Measurements from ENCODE around the gene SEL1L2.

Gene SEL1L2

DNA sequence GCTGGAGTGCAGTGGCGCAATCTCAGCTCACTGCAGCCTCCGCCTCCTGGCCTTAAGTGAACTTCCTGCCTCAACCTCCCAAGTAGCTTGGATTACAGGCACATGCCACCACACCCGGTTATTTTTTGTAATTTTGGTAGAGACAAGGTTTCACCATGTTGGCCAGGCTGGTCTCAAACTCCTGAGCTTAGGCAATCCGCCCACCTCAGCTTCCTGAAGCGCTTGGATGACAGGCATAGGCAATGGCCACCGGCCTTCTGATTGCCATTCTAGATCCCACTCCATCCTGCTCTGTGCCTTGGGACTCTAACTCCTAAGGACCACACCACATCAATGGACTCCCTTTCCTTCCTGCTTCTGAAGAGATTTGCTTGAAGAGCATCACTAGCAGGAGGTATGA is 60.6 kb downstream of the SEL1L2 start:
- no peak for DNase-seq (ENCODE audit: low read depth in 2 of 2)

GRCh38 chr20:13928901-13929300 is 61.5 kb downstream of the SEL1L2 start:
- no peak for DNase-seq (ENCODE audit: low read depth in 2 of 2)

- DNase-seq (ENCODE audit: low read depth in 2 of 2): no peak
Measured at GRCh38 chr20:13927171-13927570, 63.2 kb downstream of the SEL1L2 start.

DNA sequence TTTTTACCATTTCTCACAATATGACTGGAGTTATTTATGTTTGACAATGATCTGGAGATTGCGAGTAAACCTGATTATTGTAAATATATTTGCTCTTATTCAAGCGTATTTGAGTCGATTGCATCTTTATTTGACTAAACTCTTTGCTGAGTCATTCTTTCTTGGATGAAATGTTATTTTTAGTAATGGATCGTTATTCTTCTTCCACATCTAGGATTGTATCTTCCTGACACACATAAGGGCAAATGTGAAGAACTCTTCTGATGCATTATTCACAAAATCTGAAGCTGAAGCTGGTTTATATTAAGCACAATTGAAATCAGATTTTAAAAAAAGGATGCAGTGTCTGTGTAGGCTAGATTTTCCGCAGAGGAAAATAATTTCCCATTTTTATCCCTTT is 68.2 kb downstream of the SEL1L2 start:
- DNase-seq (ENCODE audit: low read depth in 2 of 2): no peak

DNA sequence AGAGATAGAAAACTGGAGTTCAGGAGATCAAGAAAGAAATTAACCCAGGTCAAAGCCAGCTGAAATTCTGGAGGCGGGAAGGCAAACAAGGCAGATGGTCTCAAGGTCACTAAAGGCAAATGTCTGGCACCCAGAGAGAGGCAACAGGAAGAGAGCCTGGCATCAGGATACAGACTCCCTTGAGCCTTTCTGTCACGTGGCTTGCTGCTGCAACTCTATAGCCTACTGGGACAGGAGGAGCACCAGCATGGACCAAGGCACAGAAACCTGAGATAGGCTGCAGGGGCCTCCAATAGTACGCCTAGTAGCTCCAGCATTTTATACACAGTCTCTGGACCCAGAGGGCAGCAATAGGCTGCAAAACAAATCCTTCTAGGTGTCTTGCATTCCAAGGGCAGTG is 75.1 kb downstream of the SEL1L2 start:
- DNase-seq (ENCODE audit: low read depth in 2 of 2): no peak

GRCh38 chr20:13913572-13913971 is 76.8 kb downstream of the SEL1L2 start:
- DNase-seq (ENCODE audit: low read depth in 2 of 2): no peak

DNA sequence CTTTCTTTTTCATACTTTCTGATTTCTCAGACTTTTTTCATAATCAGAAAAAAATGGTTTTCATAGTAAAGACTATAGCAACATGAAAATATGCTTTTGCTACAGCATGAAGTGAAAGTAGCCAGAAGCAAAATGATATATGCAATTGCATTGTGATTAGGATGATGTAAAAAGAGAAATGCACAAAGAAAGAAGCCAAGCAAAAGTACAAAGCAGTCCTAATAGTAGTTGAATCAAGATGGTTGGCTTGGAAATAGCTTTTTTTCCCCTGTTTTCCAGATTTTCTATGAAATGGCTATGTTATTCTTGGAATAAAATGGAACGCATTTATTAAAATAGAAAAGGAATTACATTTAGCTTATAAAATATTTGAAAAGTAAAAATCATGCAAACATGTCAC is 77.3 kb downstream of the SEL1L2 start:
- no peak for DNase-seq (ENCODE audit: low read depth in 2 of 2)

DNA sequence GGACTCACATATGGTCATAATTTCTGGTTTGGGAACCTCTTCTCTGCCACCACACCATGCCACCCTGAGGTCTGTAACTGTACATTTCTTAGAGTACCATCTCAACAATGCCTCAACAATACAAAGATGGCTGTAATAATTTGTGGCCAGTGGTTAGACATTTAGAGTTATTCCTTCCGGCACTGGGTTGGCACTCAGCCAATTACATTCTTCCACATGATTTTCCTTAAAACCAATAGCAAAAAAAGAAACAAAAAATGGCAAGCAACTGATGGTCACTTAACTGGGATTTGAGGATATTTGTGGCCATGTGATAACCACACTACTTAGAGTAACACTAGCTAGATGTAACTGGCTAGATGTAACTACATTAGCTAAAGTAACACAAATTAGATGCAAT is 79.9 kb downstream of the SEL1L2 start:
- DNase-seq (ENCODE audit: low read depth in 2 of 2): no peak

GRCh38 chr20:13909067-13909466 is 81.3 kb downstream of the SEL1L2 start:
- DNase-seq (ENCODE audit: low read depth in 2 of 2): no peak

DNA sequence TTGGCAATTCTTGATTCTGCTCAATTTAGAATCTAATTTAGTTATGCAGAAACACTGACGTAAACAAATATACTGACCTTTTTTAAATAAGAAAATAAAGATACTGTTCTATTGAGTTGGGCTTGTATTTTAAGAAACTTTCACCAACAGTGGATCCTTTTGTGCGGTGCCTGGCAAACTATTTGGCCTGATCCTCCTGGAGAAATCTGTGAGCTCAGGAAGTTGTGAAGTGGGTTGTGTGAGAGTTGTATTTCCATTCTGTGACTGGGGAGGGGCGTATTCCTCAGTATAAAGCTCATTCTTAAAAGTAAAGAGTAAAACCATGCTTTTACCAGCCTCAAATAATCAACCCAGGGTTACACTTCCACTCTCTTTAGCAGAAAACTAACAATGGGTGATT is 85.6 kb downstream of the SEL1L2 start:
- DNase-seq (ENCODE audit: low read depth in 2 of 2): no peak

GRCh38 chr20:13900496-13900895 is 89.9 kb downstream of the SEL1L2 start:
- no peak for DNase-seq (ENCODE audit: low read depth in 2 of 2)

DNA sequence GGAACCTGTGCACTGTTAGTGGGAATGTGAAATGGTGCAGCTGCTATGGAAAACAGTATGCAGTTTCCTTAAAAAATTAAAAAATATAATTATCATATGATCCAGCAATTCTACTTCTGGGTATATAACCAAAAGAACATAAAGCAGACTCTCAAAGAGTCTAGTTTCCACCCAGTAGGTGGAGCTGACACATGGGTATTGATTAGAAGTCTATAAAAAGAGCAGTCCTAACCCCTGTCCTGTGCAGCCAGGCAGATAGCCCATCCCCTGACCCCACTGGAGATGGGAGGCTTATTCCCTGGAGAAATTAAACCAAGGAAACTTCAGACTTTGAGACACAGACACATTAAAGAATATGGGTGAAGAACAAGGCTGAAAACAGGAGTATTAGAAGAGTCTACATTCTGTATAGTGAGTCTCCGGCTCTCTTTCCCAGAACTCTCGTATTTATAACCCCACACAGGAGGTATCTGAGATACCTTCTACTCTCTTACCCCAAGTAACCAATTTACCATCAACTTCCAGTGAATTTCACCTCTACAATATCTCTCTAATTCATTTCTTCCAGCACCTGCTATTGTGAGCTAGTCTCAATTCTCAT is 92.3 kb downstream of the SEL1L2 start:
- no peak for DNase-seq (ENCODE audit: low read depth in 2 of 2)

- no peak for DNase-seq (ENCODE audit: low read depth in 2 of 2)
Measured at GRCh38 chr20:13891575-13891974, 98.8 kb downstream of the SEL1L2 start.

- DNase-seq (ENCODE audit: low read depth in 2 of 2): no peak
Measured at GRCh38 chr20:13884803-13885202, 105.6 kb downstream of the SEL1L2 start.

GRCh38 chr20:13883425-13883824 is 107.0 kb downstream of the SEL1L2 start:
- no peak for DNase-seq (ENCODE audit: low read depth in 2 of 2)

DNA sequence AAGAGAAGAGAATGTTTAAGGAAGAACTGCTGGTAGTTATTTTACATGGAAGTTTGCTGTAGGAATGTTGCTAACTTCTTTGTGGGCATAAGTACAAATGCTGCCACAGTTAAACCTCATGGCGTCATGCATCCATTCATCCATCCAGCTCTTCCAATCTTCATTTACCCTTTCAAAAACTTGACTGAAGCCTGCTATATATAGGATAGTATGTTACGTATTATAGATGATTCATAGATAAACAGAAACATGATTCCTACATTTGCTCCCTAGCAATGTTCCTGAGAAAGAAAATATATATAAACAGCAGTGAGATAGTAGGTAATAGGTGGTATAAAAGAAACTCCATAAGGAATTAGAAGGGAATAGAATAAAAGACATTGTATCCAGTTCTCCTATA is 111.8 kb downstream of the SEL1L2 start:
- DNase-seq (ENCODE audit: low read depth in 2 of 2): no peak

GRCh38 chr20:13877793-13878192 is 112.6 kb downstream of the SEL1L2 start:
- DNase-seq (ENCODE audit: low read depth in 2 of 2): no peak

DNA sequence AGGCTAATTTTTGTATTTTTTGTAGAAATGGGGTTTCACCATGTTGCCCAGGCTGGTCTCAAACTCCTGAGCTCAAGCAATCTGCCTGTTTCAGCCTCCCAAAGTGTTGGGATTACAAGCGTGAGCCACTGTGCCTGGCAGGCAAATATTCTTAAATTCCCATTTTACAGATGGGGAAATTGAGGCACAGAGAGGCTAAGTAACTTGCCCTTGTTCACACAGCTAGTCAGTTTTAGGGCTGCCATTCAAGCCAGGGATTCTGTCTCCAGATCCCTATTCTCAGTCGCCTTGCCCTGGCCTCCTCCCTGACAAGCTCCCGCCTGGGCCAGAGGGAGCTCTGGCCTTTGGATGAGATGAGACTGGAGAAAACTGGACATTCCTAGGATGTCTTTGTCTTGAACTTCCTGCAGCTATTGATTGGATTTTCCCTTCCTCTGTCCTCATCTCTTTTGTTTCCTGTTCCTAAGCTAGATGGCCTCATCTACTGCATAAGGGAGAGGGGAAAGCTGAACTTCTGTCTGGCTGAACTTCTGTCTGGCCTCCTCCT is 115.1 kb downstream of the SEL1L2 start:
- DNase-seq (ENCODE audit: low read depth in 2 of 2): no peak

DNA sequence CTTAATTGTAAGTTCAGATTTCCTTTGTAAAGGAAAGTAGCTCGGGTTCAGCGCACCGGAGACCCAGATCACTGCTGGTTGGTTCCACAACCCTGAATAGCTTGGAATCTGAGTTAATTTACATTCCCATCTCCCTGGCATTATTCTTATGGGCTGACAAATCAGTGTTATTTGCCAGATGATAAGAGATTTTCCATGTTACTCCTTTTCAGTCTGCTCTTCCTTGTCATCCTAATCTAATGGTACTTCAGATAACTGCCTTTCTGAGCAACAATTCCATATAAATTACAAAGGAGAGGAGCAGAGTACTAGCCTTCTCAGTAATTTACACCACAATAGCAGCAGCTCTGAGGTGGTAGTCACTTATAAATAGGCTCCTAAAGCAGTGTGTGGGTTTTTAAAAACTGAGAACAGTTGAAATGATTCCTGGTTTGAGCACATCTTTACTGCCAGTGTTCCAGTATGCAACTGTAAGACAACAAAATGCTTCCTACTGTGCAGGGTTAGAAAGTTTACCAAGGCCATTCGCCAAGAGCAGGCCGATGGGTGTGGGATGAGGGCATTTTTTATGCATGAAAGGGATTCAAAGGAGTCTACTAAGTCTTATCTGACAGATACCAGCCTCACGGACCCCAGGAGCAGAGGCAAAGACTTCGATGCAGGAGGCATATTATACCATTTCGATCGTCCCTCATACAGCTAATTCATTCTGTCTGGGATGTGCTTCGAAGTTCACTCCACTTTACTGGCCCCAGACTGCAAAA is 115.8 kb downstream of the SEL1L2 start:
- no peak for DNase-seq (ENCODE audit: low read depth in 2 of 2)

DNA sequence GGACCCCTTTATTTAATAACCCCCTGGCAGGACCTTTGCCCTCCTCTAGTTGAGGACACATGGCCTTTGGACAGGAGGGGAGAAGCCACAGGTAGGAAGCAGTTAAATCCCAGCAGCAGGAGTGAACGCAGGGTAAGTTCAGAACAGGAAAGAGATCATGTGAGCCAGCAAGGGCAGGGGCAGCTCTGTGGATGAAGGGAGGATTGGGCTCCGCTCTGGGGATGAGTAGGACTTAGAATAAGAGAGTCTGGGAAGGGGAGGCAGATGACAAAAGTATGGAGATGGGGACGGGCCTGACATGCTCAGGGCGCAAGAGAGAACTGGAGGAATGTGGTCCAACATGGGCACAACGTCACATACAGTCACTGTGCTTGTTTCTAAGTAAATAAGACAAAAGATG is 116.6 kb downstream of the SEL1L2 start:
- DNase-seq (ENCODE audit: low read depth in 2 of 2): no peak

DNA sequence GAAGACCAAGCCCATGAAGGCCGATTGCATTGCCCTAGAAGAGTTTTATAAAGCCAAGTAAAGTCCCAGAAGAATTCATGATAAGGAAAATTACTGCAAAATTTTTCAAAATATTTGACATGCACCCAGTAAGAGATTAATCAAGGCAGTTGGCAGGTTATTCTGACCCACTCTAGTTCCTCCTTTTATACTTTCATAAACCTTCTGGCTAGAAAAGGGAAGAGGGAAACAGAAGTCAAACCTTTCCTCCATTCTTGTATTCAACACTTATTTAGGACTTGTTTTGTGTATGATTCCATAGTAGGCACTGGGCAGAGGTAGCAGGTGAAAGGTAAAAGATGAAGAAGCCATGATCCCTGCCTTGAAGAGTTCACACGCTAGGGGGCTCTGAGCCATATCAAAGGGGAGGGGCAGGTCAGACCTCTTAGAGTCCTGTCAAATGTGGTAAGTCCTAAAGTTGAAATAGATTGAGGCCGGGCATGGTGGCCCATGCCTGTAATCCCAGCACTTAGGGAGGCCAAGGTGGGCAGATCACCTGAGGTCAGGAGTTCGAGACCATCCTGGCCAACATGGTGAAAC is 120.2 kb downstream of the SEL1L2 start:
- no peak for DNase-seq (ENCODE audit: low read depth in 2 of 2)

DNA sequence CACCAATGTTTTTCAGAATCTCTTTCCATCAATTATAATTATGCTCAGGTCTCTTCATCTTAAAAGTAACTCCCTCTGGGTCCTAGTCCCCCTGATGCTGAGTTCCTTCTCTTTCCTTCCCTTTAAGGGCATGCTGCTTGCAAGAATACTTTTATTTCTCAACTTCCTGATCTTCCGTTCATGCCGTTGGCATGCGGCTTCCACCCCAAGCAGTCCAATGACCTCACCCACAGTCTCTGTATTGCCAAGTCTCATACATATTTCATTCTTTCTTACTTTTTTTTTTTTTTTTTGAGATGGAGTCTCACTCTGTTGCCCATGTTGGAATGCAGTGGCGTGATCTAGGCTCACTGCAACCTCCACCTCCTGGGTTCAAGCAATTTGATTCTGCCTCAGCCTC is 122.1 kb downstream of the SEL1L2 start:
- no peak for DNase-seq (ENCODE audit: low read depth in 2 of 2)

DNA sequence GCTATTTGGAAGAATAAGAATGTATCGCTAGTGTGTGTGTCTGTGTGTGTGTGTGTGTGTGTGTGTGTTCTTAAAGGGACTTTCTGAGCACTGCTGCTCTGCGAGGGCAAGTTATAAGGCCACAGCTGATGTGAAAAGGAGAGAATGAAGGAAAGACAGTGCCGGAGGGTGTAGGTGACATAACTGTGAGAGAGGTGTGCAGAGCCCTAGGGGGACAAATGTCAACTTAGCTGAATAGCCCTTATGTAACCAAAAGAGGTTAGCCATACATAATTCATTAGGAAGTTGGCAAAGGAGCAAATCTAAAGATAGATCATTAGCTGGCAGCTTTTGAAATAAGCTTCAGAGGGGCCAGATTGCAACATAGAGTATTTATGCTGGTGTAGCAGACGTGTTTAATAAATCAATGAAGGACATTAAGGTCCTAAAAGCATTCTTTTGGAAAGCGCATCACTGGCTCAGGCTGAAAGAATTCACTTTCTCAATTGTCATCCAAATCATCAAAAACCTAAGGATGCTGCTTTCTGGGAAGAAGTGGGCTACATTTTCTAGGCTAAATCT is 124.5 kb downstream of the SEL1L2 start:
- no peak for DNase-seq (ENCODE audit: low read depth in 2 of 2)

Measured in activated CD8-positive, alpha-beta memory T cell treated with anti-CD3 and anti-CD28 coated beads for 4 hours (primary cell).